ENCODE data around the gene SPRYD3. TPM values are rescaled to one million over a fixed set of nuclear protein-coding genes. Genes with fewer than 3 reads are reported as not detected.

The SPRYD3 gene
- total RNA-seq, 4 donors from 2014 or later: 79.7 to 125 (median 99.1) TPM

- DNase-seq (ENCODE audit: extremely low spot score): no peak
- 78% methylated on average over 7 of the region's 7 CpGs for WGBS
- Histone ChIP-seq H3K27me3 (no peaks in the 10 kb centered on the region), H3K27ac (replicated peaks in 1 of 4) (peak overlapping the region; percentile 83 to 95 (median 90)), H3K36me3 (peaks cover 9 to 64% (median 60%) of the 10 kb centered on the region in 4 donors), H3K9me3 (no peaks in the 10 kb centered on the region), H3K4me1 (peaks cover 89 to 100% (median 99%) of the 10 kb centered on the region in 4 donors), H3K4me3 (no peak overlapping the region)
- intact Hi-C loops (cut with DNase I): loop anchor here (2.0 kb wide), 1 partner anchor 123 kb away; no protein-coding TSS in a partner anchor
- no peak for TF ChIP-seq POLR2A (IDR thresholded peaks at IDR 0.05; ENCODE audit: low read depth)
- TF ChIP-seq CTCF (IDR thresholded peaks at IDR 0.05): no peak
- peak in 1 of 2 donors; percentile 27 for TF ChIP-seq POLR2AphosphoS5 (IDR thresholded peaks at IDR 0.05)
- no peak for TF ChIP-seq EP300 (IDR thresholded peaks at IDR 0.05)
Measured at GRCh38 chr12:53067074-53067992, 11.9 kb downstream of the SPRYD3 start.

- no peaks in the 10 kb centered on the region for H3K27me3 ChIP-seq
- peaks cover 9 to 75% (median 71%) of the 10 kb centered on the region in 4 donors for H3K36me3 ChIP-seq
- peak; percentile 92 to 94 (median 93) for TF ChIP-seq CTCF (IDR thresholded peaks at IDR 0.05)
- peak; percentile 64 to 71 for TF ChIP-seq POLR2AphosphoS5 (IDR thresholded peaks at IDR 0.05)
- no peak for TF ChIP-seq EP300 (IDR thresholded peaks at IDR 0.05)
- H3K9me3 ChIP-seq: no peaks in the 10 kb centered on the region
- intact Hi-C loops (cut with DNase I): loop anchor here (1.0 to 2.0 kb wide), 2 partner anchors 33 to 125 kb away; no protein-coding TSS in a partner anchor
- peak overlapping the region; percentile 82 to 95 (median 88) for H3K27ac ChIP-seq (replicated peaks in 1 of 4)
- peaks cover 89 to 100% (median 99%) of the 10 kb centered on the region in 4 donors for H3K4me1 ChIP-seq
- H3K4me3 ChIP-seq: peak overlapping the region; percentile 8 to 35 (median 20)
- WGBS: 36% methylated on average over 23 of the region's 24 CpGs
- DNase-seq (ENCODE audit: extremely low spot score): no peak
Measured at GRCh38 chr12:53065975-53066931, 12.9 kb downstream of the SPRYD3 start.

GRCh38 chr12:53065470-53065869 is 13.7 kb downstream of the SPRYD3 start:
- Histone ChIP-seq H3K9me3 (no peaks in the 10 kb centered on the region), H3K36me3 (peaks cover 10 to 82% (median 79%) of the 10 kb centered on the region in 4 donors), H3K27me3 (no peaks in the 10 kb centered on the region), H3K4me1 (peaks cover 89 to 100% (median 99%) of the 10 kb centered on the region in 4 donors), H3K27ac (replicated peaks in 1 of 4) (peak overlapping the region; percentile 82 to 95 (median 88)), H3K4me3 (peak overlapping the region in 1 of 4 donors; percentile 35)
- intact Hi-C loops (cut with DNase I): no loop called here
- TF ChIP-seq CTCF (IDR thresholded peaks at IDR 0.05): no peak
- WGBS: 73% methylated on average over 7 of the region's 7 CpGs
- no peak for DNase-seq (ENCODE audit: extremely low spot score)

- no peaks in the 10 kb centered on the region for H3K9me3 ChIP-seq
- H3K36me3 ChIP-seq: peaks cover 16 to 89% (median 85%) of the 10 kb centered on the region in 4 donors
- WGBS: 53% methylated on average over 9 of the region's 11 CpGs
- no peak for TF ChIP-seq POLR2A (IDR thresholded peaks at IDR 0.05; ENCODE audit: low read depth)
- TF ChIP-seq POLR2AphosphoS5 (IDR thresholded peaks at IDR 0.05): peak in 1 of 2 donors; percentile 22
- no peak for TF ChIP-seq EP300 (IDR thresholded peaks at IDR 0.05)
- no peaks in the 10 kb centered on the region for H3K27me3 ChIP-seq
- intact Hi-C loops (cut with DNase I): no loop called here
- H3K4me3 ChIP-seq: no peak overlapping the region
- H3K4me1 ChIP-seq: peaks cover 89 to 100% (median 99%) of the 10 kb centered on the region in 4 donors
- DNase-seq (ENCODE audit: extremely low spot score): no peak
- H3K27ac ChIP-seq (replicated peaks in 1 of 4): peak overlapping the region; percentile 82 to 95 (median 88)
Measured at GRCh38 chr12:53064613-53065436, 14.4 kb downstream of the SPRYD3 start.

Data from esophagus muscularis mucosa (tissue), 4 donors.